ENCODE measurements around the gene FAM168B.

Gene FAM168B

GRCh38 chr2:131043199-131044074, 49.8 kb downstream of the FAM168B start:
- TF ChIP-seq CTCF (IDR thresholded peaks at IDR 0.05; ENCODE audit: low read depth, low read length, missing control alignments): no peak
- DNase-seq (ENCODE audit: low read depth): no peak
- no peak overlapping the region for H3K4me3 ChIP-seq (ENCODE audit: low read depth, low read length)

- DNase-seq (ENCODE audit: low read depth): no peak
- no peak overlapping the region for H3K4me3 ChIP-seq (ENCODE audit: low read depth, low read length)
- TF ChIP-seq CTCF (IDR thresholded peaks at IDR 0.05; ENCODE audit: low read depth, low read length, missing control alignments): no peak
Observed at GRCh38 chr2:131042148-131042775, 51.0 kb downstream of the FAM168B start.

- no peak for DNase-seq (ENCODE audit: low read depth)
- H3K4me3 ChIP-seq (ENCODE audit: low read depth, low read length): no peak overlapping the region
- no peak for TF ChIP-seq CTCF (IDR thresholded peaks at IDR 0.05; ENCODE audit: low read depth, low read length, missing control alignments)
Observed at GRCh38 chr2:131041402-131042147, 51.7 kb downstream of the FAM168B start.

GRCh38 chr2:131040661-131041401, 52.4 kb downstream of the FAM168B start:
- DNase-seq (ENCODE audit: low read depth): no peak
- no peak for TF ChIP-seq CTCF (IDR thresholded peaks at IDR 0.05; ENCODE audit: low read depth, low read length, missing control alignments)
- no peak overlapping the region for H3K4me3 ChIP-seq (ENCODE audit: low read depth, low read length)

GRCh38 chr2:131039908-131040660, 53.2 kb downstream of the FAM168B start:
- no peak for TF ChIP-seq CTCF (IDR thresholded peaks at IDR 0.05; ENCODE audit: low read depth, low read length, missing control alignments)
- DNase-seq (ENCODE audit: low read depth): no peak
- no peak overlapping the region for H3K4me3 ChIP-seq (ENCODE audit: low read depth, low read length)

- H3K4me3 ChIP-seq (ENCODE audit: low read depth, low read length): no peak overlapping the region
- no peak for TF ChIP-seq CTCF (IDR thresholded peaks at IDR 0.05; ENCODE audit: low read depth, low read length, missing control alignments)
- no peak for DNase-seq (ENCODE audit: low read depth)
Observed at GRCh38 chr2:131039535-131039907, 53.7 kb downstream of the FAM168B start.
